Activated T-cell treated with anti-CD3 and anti-CD28 coated beads, Interleukin-2, amount 50 U/mL, for 4 hours (primary cell): ENCODE measurements around the gene CC2D1A. TPM values are rescaled to one million over a fixed set of nuclear protein-coding genes. Genes with fewer than 3 reads are reported as not detected.
"Not testable (repeated sequence)": the region's sequence is repeated elsewhere in the genome, so short reads cannot be mapped to it uniquely, and the experiment has no call there.

Experiments
- ATAC-seq, 2 donors: fragments of 200-7000 bp; cut with Tn5 transposase; one replicate each; pipeline ENCODE4 v1.10.0; 2021
- DNase-seq: peaks from one replicate; pipeline ENCODE4 v3.0.0-alpha.2; 2020
- H3K27me3 Mint-ChIP-seq: one replicate; pipeline ENCODE4 v1.8.0; 2021; ENCODE audit warnings: low read depth, mixed read lengths
- H3K36me3 Mint-ChIP-seq: one replicate; pipeline ENCODE4 v1.8.0; 2022; ENCODE audit warnings: mixed read lengths; ENCODE audit not compliant: insufficient read depth
- H3K4me1 Mint-ChIP-seq: one replicate; pipeline ENCODE4 v1.8.0; 2021; ENCODE audit warnings: low read depth, mixed read lengths
- H3K4me3 Mint-ChIP-seq: one replicate; pipeline ENCODE4 v1.8.0; 2021; ENCODE audit warnings: mild to moderate bottlenecking, moderate library complexity, mixed read lengths
- H3K9me3 Mint-ChIP-seq: one replicate; pipeline ENCODE4 v1.8.0; 2021; ENCODE audit warnings: mixed read lengths
- total RNA-seq, 3 donors: library from RNA; stranded (reverse); gene quantifications; one replicate each; pipeline ENCODE4 v1.2.1, GENCODE V29; 2021

CC2D1A gene
- total RNA-seq, 3 donors from 2014 or later, result 34.1 to 40.2 (median 39.6) TPM

DNA sequence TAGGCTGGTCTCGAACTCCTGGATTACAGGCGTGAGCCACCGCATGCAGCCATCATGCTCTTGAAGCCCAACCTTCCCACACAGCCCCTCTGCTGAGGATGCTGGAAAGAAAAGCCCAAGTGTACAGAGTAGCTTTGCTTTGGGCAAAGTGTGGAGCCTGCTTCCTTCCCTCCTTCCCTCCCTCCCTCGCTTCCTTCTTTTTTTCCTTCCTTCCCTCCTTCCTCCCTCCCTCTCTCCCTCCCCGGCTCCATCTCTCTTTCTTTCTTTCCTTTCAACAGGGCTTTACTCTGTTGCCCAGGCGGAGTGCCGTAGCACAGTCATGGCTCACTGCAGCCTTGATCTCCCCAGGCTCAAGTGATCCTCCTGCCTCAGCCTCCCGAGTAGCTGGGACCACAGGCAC lies 2.7 kb downstream of the CC2D1A start:
- ATAC-seq, result no peak
- Mint-ChIP-seq H3K4me3 (no peak overlapping the region), H3K9me3 (no peaks in the 10 kb centered on the region)

DNA sequence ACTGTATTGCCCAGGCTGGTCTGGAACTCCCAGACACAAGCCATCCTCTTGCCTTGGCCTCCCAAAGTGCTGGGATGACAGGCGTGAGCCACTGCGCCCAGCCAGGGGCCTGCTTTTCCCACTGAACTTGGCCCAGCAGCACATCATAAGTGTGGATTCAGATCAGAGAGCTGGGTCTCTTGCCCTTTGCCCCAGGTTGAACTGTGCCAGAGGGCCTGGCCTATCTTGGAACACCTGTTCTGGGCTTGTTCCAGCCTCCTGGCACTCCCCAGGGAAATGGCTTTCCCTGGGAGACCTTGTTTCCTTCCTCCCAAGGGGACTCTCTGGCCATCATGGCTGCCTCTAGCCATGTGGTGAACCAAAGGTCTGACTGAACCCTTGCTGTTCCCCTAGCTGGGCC lies 3.4 kb downstream of the CC2D1A start:
- H3K4me1 Mint-ChIP-seq, result peaks cover 16% of the 10 kb centered on the region
- peaks cover 5% of the 10 kb centered on the region for H3K36me3 Mint-ChIP-seq
- DNase-seq (no peak), ATAC-seq (no peak)
- H3K9me3 Mint-ChIP-seq, result no peaks in the 10 kb centered on the region
- H3K4me3 Mint-ChIP-seq, result no peak overlapping the region
- H3K27me3 Mint-ChIP-seq, result no peaks in the 10 kb centered on the region

More for the DNA sequence above, 2.7 kb downstream of the CC2D1A start:
- no peak for DNase-seq
- Mint-ChIP-seq H3K4me1 (peaks cover 16% of the 10 kb centered on the region), H3K36me3 (peaks cover 5% of the 10 kb centered on the region), H3K27me3 (no peaks in the 10 kb centered on the region)

DNA sequence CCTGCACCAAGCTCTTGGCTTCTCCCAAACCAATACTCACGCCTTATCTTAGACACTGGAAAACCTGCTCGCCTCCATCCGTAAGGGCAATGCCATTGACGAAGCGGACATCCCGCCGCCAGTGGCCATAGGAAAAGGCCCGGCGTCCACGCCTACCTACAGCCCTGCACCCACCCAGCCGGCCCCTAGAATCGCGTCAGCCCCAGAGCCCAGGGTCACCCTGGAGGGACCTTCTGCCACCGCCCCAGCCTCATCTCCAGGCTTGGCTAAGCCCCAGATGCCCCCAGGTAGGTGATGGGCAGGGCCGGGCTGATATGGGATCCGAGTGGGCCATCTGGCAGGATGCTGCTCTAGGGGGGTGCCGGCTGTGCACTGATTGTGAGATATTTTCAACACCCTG lies 7.4 kb downstream of the CC2D1A start:
- DNase-seq (no peak), ATAC-seq (no peak)
- Mint-ChIP-seq H3K9me3 (no peaks in the 10 kb centered on the region), H3K27me3 (no peaks in the 10 kb centered on the region), H3K4me1 (no peaks in the 10 kb centered on the region), H3K36me3 (peaks cover 8% of the 10 kb centered on the region), H3K4me3 (no peak overlapping the region)

DNA sequence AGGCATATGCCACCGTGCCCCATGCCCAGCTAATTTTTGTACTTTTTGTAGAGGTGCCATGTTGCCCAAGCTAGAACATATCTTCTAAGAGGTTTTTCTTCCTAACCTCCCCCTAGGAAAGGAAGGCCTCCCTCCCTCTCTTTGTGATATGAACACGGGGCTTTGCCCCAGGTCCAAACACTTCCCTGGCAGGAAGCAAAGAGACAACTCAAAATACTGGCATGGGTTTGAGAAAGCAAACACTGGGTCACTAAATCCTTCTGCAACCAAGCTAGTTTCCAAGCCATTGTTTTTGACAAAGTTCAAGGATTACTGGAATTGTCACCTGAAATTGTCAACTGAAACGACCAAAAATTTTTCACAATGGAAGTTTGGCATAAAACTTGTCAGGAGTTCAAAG lies 8.8 kb downstream of the CC2D1A start:
- DNase-seq (no peak), ATAC-seq (no peak)
- Mint-ChIP-seq H3K27me3 (no peaks in the 10 kb centered on the region), H3K4me1 (no peaks in the 10 kb centered on the region), H3K4me3 (no peak overlapping the region), H3K9me3 (no peaks in the 10 kb centered on the region), H3K36me3 (peaks cover 10% of the 10 kb centered on the region)

DNA sequence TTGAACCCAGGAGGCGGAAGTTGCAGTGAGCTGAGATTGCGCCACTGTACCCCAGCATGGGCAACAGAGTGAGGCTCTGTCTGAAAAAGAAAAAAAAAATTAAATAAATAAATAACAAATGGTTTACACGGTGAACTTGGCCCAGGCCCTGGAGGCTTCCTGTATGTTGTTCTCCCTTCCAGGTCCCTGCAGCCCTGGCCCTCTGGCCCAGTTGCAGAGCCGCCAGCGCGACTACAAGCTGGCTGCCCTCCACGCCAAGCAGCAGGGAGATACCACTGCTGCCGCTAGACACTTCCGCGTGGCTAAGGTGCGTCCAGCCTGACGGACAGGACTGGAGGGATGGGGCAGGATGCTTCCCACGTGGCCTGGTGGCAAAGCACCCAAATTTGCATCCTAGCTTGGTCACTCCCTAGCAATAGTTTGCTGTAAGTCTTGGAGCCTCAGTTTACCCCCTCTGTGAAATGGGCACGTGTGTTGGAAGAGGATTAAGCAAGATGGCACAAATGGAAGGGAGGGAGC lies 11.9 kb downstream of the CC2D1A start:
- Mint-ChIP-seq H3K27me3 (no peaks in the 10 kb centered on the region), H3K9me3 (no peaks in the 10 kb centered on the region), H3K4me1 (no peaks in the 10 kb centered on the region), H3K4me3 (no peak overlapping the region), H3K36me3 (peaks cover 25% of the 10 kb centered on the region)
- no peak for ATAC-seq
- no peak for DNase-seq

DNA sequence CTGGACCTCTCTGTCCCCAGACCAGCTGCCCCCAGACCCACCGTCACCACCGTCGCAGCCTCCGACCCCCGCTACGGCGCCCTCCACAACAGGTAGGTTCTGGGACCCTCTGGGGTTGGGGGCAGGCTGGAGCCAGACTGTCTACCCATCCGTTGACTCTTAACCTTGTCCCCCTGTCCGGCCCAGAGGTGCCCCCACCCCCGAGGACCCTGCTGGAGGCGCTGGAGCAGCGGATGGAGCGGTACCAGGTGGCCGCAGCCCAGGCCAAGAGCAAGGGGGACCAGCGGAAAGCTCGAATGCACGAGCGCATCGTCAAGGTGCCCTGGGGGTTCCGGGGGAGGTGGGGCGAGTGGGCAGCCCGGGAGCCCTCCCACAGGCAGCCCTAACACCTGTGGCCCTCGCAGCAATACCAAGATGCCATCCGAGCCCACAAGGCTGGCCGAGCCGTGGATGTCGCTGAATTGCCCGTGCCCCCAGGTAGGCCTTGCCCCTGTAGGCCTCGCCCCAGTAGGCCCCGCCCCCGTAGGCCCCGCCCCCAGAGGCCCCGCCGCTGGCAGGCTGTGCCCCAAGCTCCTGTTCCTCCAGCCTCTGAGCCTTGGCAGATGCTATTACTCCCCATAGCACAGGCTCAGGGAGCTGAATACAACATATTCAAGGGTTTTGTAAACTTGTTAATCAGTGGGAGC lies 12.9 kb downstream of the CC2D1A start:
- peaks cover 30% of the 10 kb centered on the region for H3K36me3 Mint-ChIP-seq
- no peak overlapping the region for H3K4me3 Mint-ChIP-seq
- H3K27me3 Mint-ChIP-seq, result no peaks in the 10 kb centered on the region
- H3K9me3 Mint-ChIP-seq, result no peaks in the 10 kb centered on the region
- no peak for DNase-seq
- no peaks in the 10 kb centered on the region for H3K4me1 Mint-ChIP-seq
- ATAC-seq, result no peak

DNA sequence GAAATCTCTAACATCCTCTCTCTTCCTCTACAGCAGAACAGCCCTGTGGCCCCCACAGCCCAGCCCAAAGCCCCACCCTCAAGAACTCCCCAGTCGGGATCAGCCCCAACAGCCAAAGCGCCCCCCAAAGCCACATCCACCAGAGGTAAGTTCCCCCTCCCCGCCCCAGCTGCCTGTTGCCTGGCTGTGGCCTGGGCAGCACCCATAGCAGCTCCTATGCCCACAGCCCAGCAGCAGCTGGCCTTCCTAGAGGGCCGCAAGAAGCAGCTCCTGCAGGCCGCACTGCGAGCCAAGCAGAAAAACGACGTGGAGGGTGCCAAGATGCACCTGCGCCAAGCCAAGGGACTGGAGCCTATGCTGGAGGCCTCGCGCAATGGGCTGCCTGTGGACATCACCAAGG lies 14.5 kb downstream of the CC2D1A start:
- Mint-ChIP-seq H3K4me1 (no peaks in the 10 kb centered on the region), H3K4me3 (no peak overlapping the region), H3K9me3 (no peaks in the 10 kb centered on the region), H3K27me3 (no peaks in the 10 kb centered on the region), H3K36me3 (peaks cover 30% of the 10 kb centered on the region)
- DNase-seq (no peak), ATAC-seq (no peak)

DNA sequence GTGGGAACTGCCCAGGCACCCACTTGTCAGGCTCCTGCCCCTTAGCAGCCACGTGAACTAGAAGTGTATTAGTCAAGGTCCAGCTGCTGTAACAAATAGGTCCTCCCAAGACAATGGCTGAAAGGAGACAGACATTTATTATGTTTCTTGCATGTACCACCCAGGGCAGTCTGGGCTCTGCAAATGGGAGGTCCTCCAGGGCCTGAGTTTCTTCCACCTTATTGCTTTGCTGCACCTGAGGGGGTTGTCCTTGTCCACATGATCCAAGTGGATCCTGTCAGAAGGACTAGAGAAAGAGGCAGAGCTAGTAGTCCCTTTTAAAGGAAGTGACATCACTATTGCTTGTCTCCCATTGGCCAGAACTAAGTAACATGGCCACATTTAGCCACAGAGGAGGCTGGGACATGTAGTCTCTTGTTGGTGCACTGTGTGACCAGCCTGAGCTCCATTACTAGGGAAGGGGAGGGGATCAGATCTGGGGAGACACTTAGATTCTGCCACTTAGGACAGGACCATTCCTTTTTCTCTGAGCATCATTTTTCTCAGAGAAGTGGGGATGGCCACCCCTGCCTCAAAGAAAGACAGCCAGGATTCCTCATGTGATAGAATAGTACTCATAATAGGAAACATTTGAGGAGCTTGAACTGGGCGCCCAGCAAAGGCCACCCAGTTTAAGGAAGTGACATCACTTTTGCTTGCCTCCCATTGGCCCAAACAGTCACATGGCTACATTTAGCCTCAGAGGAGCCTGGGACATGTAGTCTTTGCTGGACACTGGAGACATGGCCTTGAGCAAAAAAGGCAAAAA lies 15.1 kb downstream of the CC2D1A start:
- ATAC-seq (peak; percentile 88 to 89), DNase-seq (no peak)
- H3K27me3 Mint-ChIP-seq, result no peaks in the 10 kb centered on the region
- no peaks in the 10 kb centered on the region for H3K4me1 Mint-ChIP-seq
- H3K9me3 Mint-ChIP-seq, result no peaks in the 10 kb centered on the region
- H3K36me3 Mint-ChIP-seq, result peaks cover 30% of the 10 kb centered on the region
- no peak overlapping the region for H3K4me3 Mint-ChIP-seq

DNA sequence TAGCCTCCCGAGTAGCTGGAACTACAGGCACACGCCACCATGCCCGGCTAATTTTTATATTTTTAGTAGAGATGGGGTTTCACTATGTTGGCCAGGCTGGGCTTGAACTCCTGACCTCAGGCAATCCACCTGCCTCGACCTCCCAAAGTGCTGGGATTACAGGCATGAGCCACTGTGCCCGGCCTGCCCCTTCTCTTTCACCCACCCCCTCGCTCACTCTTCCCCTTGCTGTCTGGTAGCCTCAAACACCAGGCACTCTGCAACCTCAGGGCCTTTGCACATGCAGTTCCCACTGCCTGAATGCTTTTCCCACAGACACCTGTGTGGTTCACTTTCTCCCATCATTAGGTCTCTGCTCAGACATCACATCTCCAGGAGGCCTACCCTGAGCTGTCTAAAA lies 16.1 kb downstream of the CC2D1A start:
- not testable (repeated sequence) for H3K27me3 Mint-ChIP-seq, H3K4me1 Mint-ChIP-seq, H3K9me3 Mint-ChIP-seq, ATAC-seq, H3K4me3 Mint-ChIP-seq, DNase-seq
- peaks cover 30% of the 10 kb centered on the region for H3K36me3 Mint-ChIP-seq

DNA sequence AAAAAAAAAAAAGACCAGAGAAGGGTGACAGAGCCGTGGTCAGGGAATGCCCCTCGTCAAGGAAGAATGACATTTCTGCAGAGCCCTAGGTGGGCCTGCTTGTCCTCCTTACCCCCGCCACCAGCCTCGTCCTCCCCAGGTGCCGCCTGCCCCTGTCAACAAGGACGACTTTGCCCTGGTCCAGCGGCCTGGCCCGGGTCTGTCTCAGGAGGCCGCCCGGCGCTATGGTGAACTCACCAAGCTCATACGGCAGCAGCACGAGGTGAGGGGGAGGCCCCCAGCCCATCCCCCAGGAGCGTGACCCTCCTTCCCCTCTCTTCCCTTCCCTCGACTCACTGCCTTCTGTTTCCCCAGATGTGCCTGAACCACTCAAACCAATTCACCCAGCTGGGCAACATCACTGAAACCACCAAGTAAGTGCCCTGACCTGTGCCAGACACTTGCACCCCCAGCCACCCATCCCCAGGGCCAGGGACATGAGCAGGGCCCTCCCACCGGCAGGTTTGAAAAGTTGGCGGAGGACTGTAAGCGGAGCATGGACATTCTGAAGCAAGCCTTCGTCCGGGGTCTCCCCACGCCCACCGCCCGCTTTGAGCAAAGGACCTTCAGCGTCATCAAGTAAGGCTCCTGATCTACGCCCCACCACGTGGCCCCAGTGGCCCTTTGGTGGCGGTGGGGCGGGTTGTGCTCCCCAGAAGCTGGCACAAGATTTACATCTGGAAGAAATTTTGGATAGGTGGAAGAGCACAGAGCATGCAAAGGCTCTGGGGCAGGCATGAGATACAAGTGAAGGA lies 17.4 kb downstream of the CC2D1A start:
- H3K27me3 Mint-ChIP-seq, result no peaks in the 10 kb centered on the region
- ATAC-seq, result no peak
- peaks cover 7% of the 10 kb centered on the region for H3K4me1 Mint-ChIP-seq
- no peaks in the 10 kb centered on the region for H3K9me3 Mint-ChIP-seq
- no peak for DNase-seq
- H3K4me3 Mint-ChIP-seq, result no peak overlapping the region
- H3K36me3 Mint-ChIP-seq, result peaks cover 29% of the 10 kb centered on the region

DNA sequence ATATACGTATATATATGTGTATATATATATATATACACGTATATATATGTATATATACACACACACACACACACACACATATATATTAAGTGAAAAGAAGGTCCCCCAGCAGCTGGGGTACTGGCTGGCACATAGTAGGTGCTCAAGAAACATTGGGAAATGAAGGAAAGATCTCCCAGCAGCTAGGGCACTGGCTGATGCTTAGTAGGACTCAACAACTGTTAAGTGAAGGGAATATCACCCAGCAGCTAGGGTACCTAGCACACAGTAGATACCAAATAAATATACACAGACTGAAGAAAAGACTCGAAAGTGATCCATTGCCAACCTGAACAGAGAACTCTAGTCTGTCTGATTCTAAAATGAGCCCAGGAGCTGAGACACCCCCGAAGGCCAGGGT lies 20.0 kb downstream of the CC2D1A start:
- Mint-ChIP-seq H3K9me3 (no peaks in the 10 kb centered on the region), H3K4me1 (peaks cover 7% of the 10 kb centered on the region), H3K4me3 (no peak overlapping the region), H3K36me3 (peaks cover 24% of the 10 kb centered on the region), H3K27me3 (no peaks in the 10 kb centered on the region)
- no peak for DNase-seq
- no peak for ATAC-seq

DNA sequence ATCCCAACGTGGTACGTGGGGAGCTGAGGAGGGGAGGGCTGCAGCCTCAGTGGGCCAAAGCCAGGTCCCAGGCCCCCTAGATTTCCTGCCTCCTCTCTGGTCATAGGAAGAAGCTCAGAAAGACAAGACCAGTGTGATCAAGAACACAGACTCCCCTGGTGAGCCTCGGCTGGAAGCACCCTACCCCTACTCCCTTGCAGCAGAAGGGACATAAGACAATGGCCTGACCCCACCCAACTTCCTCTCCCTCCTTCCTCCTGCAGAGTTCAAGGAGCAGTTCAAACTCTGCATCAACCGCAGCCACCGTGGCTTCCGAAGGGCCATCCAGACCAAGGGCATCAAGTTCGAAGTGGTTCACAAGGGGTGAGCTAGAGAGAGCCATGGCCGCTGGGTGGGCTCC lies 20.7 kb downstream of the CC2D1A start:
- DNase-seq (no peak), ATAC-seq (no peak)
- Mint-ChIP-seq H3K36me3 (peaks cover 17% of the 10 kb centered on the region), H3K4me3 (no peak overlapping the region), H3K4me1 (peaks cover 7% of the 10 kb centered on the region), H3K9me3 (no peaks in the 10 kb centered on the region), H3K27me3 (no peaks in the 10 kb centered on the region)

DNA sequence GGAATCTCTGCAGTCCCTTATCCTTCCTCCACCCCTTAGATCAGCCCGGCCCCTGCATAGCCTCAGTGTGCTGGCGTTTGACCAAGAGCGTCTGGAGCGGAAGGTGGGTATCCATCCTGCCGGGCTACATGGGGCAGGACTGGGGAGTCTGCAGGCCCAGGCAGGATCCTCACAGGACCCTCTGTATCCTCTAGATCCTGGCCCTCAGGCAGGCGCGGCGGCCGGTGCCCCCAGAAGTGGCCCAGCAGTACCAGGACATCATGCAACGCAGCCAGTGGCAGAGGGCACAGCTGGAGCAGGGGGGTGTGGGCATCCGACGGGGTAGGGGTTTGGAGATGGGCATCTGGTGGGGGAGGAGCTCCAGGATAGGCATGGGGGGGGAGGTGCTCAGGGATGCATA lies 23.3 kb downstream of the CC2D1A start:
- ATAC-seq (no peak), DNase-seq (no peak)
- H3K27me3 Mint-ChIP-seq, result peaks cover 6% of the 10 kb centered on the region

DNA sequence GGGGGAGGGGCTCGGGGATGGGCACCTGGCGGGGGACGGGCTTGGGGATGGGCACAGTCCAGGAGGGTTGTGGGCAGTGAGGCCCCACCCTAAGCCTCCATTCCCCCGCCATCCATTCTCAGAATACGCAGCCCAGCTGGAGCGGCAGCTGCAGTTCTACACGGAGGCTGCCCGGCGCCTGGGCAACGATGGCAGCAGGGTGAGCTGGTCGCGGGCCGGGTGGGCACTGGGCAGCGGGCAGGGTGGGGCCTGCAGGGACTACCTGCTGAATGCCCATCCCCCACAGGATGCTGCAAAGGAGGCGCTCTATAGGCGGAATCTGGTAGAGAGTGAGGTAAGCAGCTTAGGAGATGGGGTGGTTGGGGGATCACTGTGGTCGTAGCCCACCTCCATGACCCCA lies 24.0 kb downstream of the CC2D1A start:
- ATAC-seq (no peak), DNase-seq (no peak)
- Mint-ChIP-seq H3K36me3 (peaks cover 4% of the 10 kb centered on the region), H3K4me1 (peaks cover 7% of the 10 kb centered on the region), H3K9me3 (no peaks in the 10 kb centered on the region), H3K4me3 (no peak overlapping the region), H3K27me3 (peaks cover 9% of the 10 kb centered on the region)

More for the DNA sequence above, 23.3 kb downstream of the CC2D1A start:
- Mint-ChIP-seq H3K4me1 (peaks cover 7% of the 10 kb centered on the region), H3K4me3 (no peak overlapping the region), H3K9me3 (no peaks in the 10 kb centered on the region), H3K36me3 (peaks cover 4% of the 10 kb centered on the region)
